CD14-positive monocyte (primary cell): ENCODE results near the gene SLC22A17. TPM values are rescaled to one million over a fixed set of nuclear protein-coding genes. Genes with fewer than 3 reads are reported as not detected.

ENCODE experiments used
- DNase-seq, 3 donors: peaks; one replicate each; pipeline ENCODE4 v3.0.0-alpha.2; 2011 to 2022
- H2AFZ ChIP-seq: 2 replicates; pipeline ENCODE4 v1.6.0; 2012; ENCODE audit warnings: mild to moderate bottlenecking, low read depth, low read length, inconsistent platforms; ENCODE audit not compliant: insufficient read depth, poor library complexity, severe bottlenecking
- H3K27ac ChIP-seq, 2 donors: 1 replicate in 1 of 2; 2 replicates in 1 of 2; pipeline ENCODE4 v1.5.1; 2012 to 2013; ENCODE audit warnings: low read length in 2 of 2, control low read depth in 1 of 2, inconsistent platforms in 1 of 2, low read depth in 1 of 2, mild to moderate bottlenecking in 1 of 2
- H3K27me3 ChIP-seq, 2 donors: one replicate each; pipeline versions ENCODE4 v1.6.0 to v1.6.1; 2011 to 2013; ENCODE audit warnings: low read length in 2 of 2; ENCODE audit not compliant: control insufficient read depth in 2 of 2, insufficient read depth in 2 of 2
- H3K36me3 ChIP-seq, 2 donors: replicated peaks in 1 of 2; 1 replicate in 1 of 2; 2 replicates in 1 of 2; pipeline versions ENCODE4 v1.5.1 to v1.6.1; 2012 to 2013; ENCODE audit warnings: low read length in 2 of 2, control low read depth in 1 of 2, inconsistent platforms in 1 of 2, mild to moderate bottlenecking in 1 of 2; ENCODE audit not compliant: insufficient read depth in 2 of 2, control insufficient read depth in 1 of 2
- H3K4me1 ChIP-seq, 2 donors: 1 replicate in 1 of 2; 2 replicates in 1 of 2; pipeline versions ENCODE4 v1.5.1 to v1.6.1; 2012 to 2013; ENCODE audit warnings: low read length in 2 of 2, control low read depth in 1 of 2, inconsistent platforms in 1 of 2, mild to moderate bottlenecking in 1 of 2, moderate library complexity in 1 of 2; ENCODE audit not compliant: insufficient read depth in 2 of 2, control insufficient read depth in 1 of 2
- H3K4me2 ChIP-seq: replicated peaks from 2 replicates; pipeline ENCODE3; 2012; ENCODE audit warnings: low read length, moderate library complexity, mild to moderate bottlenecking; ENCODE audit not compliant: poor library complexity, severe bottlenecking; ENCODE audit errors: extremely low read depth
- H3K4me3 ChIP-seq, 3 experiments: fragments of 200-600 bp in 1 of 3; sonication (generic) in 1 of 3; replicated peaks in 1 of 3; 1 replicate in 2 of 3; 2 replicates in 1 of 3; pipeline ENCODE4 v1.5.1; 2011 to 2013; ENCODE audit warnings: low read length in 3 of 3, mild to moderate bottlenecking in 3 of 3, control low read depth in 2 of 3, low read depth in 2 of 3, inconsistent platforms in 1 of 3, moderate library complexity in 1 of 3
- H3K79me2 ChIP-seq: 2 replicates; pipeline ENCODE4 v1.6.0; 2012; ENCODE audit warnings: mild to moderate bottlenecking, control low read depth, inconsistent platforms, low read length, moderate library complexity; ENCODE audit not compliant: insufficient read depth
- H3K9ac ChIP-seq: 2 replicates; pipeline ENCODE4 v1.6.0; 2017; ENCODE audit warnings: low read length, mild to moderate bottlenecking; ENCODE audit not compliant: insufficient read depth, poor library complexity, severe bottlenecking
- H3K9me3 ChIP-seq, 2 donors: replicated peaks in 1 of 2; 1 replicate in 1 of 2; 2 replicates in 1 of 2; pipeline versions ENCODE4 v1.5.1 to v1.6.1; 2012 to 2013; ENCODE audit warnings: low read length in 2 of 2, control low read depth in 1 of 2; ENCODE audit not compliant: control insufficient read depth in 1 of 2, insufficient read depth in 1 of 2
- H4K20me1 ChIP-seq: 2 replicates; pipeline ENCODE4 v1.6.0; 2012; ENCODE audit warnings: mild to moderate bottlenecking, low read length, control low read depth, moderate library complexity; ENCODE audit not compliant: insufficient read depth
- H3K27ac Mint-ChIP-seq, 7 donors: one replicate each; pipeline ENCODE4 v1.8.0; 2020; ENCODE audit warnings: mild to moderate bottlenecking in 7 of 7, mixed read lengths in 7 of 7, moderate library complexity in 6 of 7, inconsistent platforms in 2 of 7
- H3K27me3 Mint-ChIP-seq, 3 donors: one replicate each; pipeline ENCODE4 v1.8.0; 2021 to 2022; ENCODE audit warnings: low read depth in 3 of 3, mild to moderate bottlenecking in 3 of 3, mixed read lengths in 3 of 3, moderate library complexity in 3 of 3, inconsistent platforms in 1 of 3
- H3K36me3 Mint-ChIP-seq, 2 donors: one replicate each; pipeline ENCODE4 v1.8.0; 2020; ENCODE audit warnings: mixed read lengths in 2 of 2, inconsistent platforms in 1 of 2, mild to moderate bottlenecking in 1 of 2
- H3K4me1 Mint-ChIP-seq: one replicate; pipeline ENCODE4 v1.8.0; 2020; ENCODE audit warnings: mild to moderate bottlenecking, mixed read lengths
- H3K4me3 Mint-ChIP-seq, 2 donors: one replicate each; pipeline ENCODE4 v1.8.0; 2020; ENCODE audit warnings: mild to moderate bottlenecking in 2 of 2, mixed read lengths in 2 of 2, moderate library complexity in 1 of 2
- H3K9me3 Mint-ChIP-seq, 7 donors: one replicate each; pipeline ENCODE4 v1.8.0; 2020 to 2022; ENCODE audit warnings: mixed read lengths in 7 of 7, mild to moderate bottlenecking in 6 of 7, moderate library complexity in 6 of 7, inconsistent platforms in 2 of 7
- CTCF ChIP-seq: fragments of 200-600 bp; IDR thresholded peaks from one replicate; pipeline ENCODE4 v1.8.0; 2022; ENCODE audit warnings: antibody characterized with exemption, mild to moderate bottlenecking
- WGBS: methylation state at CpG from one replicate; pipeline ENCODE4 v1.1.5; 2013; ENCODE audit warnings: missing lambda C conversion rate; ENCODE audit not compliant: insufficient coverage; 5-methylcytosine and 5-hydroxymethylcytosine counted together
- intact Hi-C, 2 donors: fragments of 100-400 bp; cut with micrococcal nuclease; formaldehyde crosslinking; loops; one replicate each; pipeline versions ENCODE4 v1.15.0 to v1.15.1; 2023
- polyA plus RNA-seq, 3 donors: library from polyadenylated mRNA; depleted of rRNA in 1 of 3; unstranded in 2 of 3; stranded (reverse) in 1 of 3; fragments of 300-500 nt in 2 of 3; fragments of >200 nt in 1 of 3; fragmentation: Illumina TruSeq in 2 of 3; gene quantifications; 1 replicate in 2 of 3; 2 replicates in 1 of 3; pipeline ENCODE4 v1.2.3, GENCODE V29; 2012 to 2021

Gene SLC22A17
- polyA plus RNA-seq, 3 donors: not detected

- no peak within 1 kb of the TSS for H2AFZ ChIP-seq
- no peaks in the 10 kb centered on the region for H3K79me2 ChIP-seq
- H3K4me3 ChIP-seq: no peak within 1 kb of the TSS
- H4K20me1 ChIP-seq: no peaks in the 10 kb centered on the region
- intact Hi-C loops: loop anchor here in 1 of 2 donors (2.0 kb wide), 1 partner anchor 112 kb away; no protein-coding TSS in a partner anchor
- no peak for DNase-seq
- H3K9ac ChIP-seq: no peak within 1 kb of the TSS
- TF ChIP-seq CTCF: no peak
- peaks cover 3 to 11% (median 4%) of the 10 kb centered on the region in 3 donors for H3K27me3 Mint-ChIP-seq
- H3K27ac Mint-ChIP-seq: no peak within 1 kb of the TSS
- no peaks in the 10 kb centered on the region for H3K36me3 ChIP-seq
- H3K27ac ChIP-seq: no peak within 1 kb of the TSS
- H3K4me1 Mint-ChIP-seq: no peaks in the 10 kb centered on the region
- H3K4me2 ChIP-seq: no peak within 1 kb of the TSS
- H3K4me3 Mint-ChIP-seq: no peak within 1 kb of the TSS
- H3K36me3 Mint-ChIP-seq: no peaks in the 10 kb centered on the region
- no peaks in the 10 kb centered on the region for H3K9me3 ChIP-seq
- no peaks in the 10 kb centered on the region for H3K27me3 ChIP-seq
- H3K4me1 ChIP-seq: no peaks in the 10 kb centered on the region
- no peaks in the 10 kb centered on the region for H3K9me3 Mint-ChIP-seq
- WGBS: 88% methylated on average over 9 of the region's 13 CpGs
These were observed 24.0 kb upstream of the SLC22A17 start, which contains the start of gene CMTM5 for GRCh38 chr14:23376482-23377197. TSS of gene CMTM5 (plus strand) at chr14:23377046. CDS start at chr14:23377252, 206 bp downstream.

- H3K27ac ChIP-seq: no peak overlapping the region
- no peaks in the 10 kb centered on the region for H3K9me3 ChIP-seq
- H2AFZ ChIP-seq: no peak overlapping the region
- H3K9ac ChIP-seq: no peak overlapping the region
- no peaks in the 10 kb centered on the region for H3K79me2 ChIP-seq
- no peaks in the 10 kb centered on the region for H3K4me1 ChIP-seq
- no peaks in the 10 kb centered on the region for H4K20me1 ChIP-seq
- intact Hi-C loops: loop anchor here in 1 of 2 donors (2.0 kb wide), 1 partner anchor 111 kb away; no protein-coding TSS in a partner anchor
- no peaks in the 10 kb centered on the region for H3K27me3 ChIP-seq
- Mint-ChIP-seq H3K9me3 (no peaks in the 10 kb centered on the region), H3K27me3 (peaks cover 2 to 5% (median 2%) of the 10 kb centered on the region in 3 donors), H3K4me3 (no peak overlapping the region), H3K4me1 (no peaks in the 10 kb centered on the region), H3K36me3 (no peaks in the 10 kb centered on the region), H3K27ac (no peak overlapping the region)
- no peak overlapping the region for H3K4me3 ChIP-seq
- H3K36me3 ChIP-seq: no peaks in the 10 kb centered on the region
- WGBS: 96% methylated on average over 21 of the region's 21 CpGs
- no peak overlapping the region for H3K4me2 ChIP-seq
- no peak for TF ChIP-seq CTCF
- DNase-seq: no peak
These were observed 23.0 kb upstream of the SLC22A17 start for GRCh38 chr14:23375527-23376251.
